ENCODE data around the gene CCL27. TPM values are rescaled to one million over a fixed set of nuclear protein-coding genes. Genes with fewer than 3 reads are reported as not detected.

CCL27 gene
- total RNA-seq, 2 donors from 2014 or later: not detected

DNA sequence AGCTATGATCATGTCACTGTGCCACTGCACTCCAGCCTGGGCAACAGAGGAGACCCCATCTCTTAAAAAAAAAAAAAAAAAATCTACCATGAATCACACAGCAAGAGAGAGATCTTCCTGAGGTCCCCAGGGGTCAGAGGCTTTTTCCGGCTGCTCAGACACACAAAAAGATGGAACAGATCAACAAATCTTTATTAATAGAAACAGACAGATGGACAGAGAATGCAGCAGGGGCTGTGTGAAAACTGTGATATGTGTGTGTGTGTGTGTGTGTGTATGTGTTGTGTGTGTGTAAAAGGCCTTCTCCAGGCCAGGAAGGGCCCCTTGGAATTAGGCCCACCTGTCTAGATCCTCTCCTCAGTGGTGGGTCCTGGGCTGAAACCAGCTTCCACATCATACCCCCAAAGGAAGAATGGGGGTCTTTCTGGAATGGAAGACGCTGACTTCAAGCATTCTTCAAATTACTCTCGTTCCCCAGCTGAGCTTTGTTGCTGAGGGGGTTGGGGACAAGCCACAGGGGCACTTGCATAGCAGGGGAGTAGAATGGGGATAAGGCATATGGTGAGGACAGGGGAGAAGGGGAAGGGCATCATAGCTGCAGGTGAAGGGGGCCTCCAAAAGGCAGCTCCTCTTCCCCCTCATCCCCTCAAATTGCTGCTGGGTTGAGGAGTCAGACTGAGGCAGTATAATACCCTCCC is 27.8 kb downstream of the CCL27 start:
- ATAC-seq (no peak), DNase-seq (no peak)
- intact Hi-C loops (cut with DNase I, micrococcal nuclease): no loop called here

DNA sequence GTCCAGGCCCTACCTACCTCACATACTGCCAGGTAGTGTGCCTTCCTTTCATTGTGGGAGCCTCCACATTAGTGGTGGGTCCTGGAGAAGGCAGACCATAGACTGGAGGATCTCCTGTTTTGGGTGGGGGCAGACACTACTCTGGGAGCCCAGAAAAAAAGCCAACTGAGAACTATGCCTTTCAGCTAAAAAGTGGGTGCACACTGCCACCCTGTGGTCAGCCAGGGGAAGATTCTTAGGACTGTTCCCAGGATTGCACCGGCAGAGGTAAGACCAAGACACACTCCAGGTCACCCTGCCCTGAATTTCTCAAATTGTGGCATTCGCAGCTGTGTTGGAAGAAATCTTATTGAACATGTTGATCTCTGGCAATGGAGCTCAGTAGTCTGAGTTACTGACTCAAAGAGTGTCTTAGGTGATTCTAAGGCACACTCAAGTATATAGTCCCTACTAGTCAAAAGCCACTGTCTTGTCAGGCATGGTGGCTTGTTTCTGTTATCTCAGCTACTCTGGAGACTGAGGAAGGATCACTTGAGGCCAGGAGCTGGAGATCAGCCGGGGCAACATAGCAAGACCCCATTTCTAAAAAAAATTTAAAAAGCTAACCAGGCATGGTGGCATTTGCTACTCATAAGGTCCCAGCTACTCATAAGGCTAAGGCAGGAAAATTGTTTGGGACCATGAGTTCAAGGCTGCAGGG is 28.5 kb downstream of the CCL27 start:
- intact Hi-C loops (cut with DNase I, micrococcal nuclease): no loop called here
- peak; percentile 20 for ATAC-seq
- DNase-seq: peak; percentile 57 to 66

DNA sequence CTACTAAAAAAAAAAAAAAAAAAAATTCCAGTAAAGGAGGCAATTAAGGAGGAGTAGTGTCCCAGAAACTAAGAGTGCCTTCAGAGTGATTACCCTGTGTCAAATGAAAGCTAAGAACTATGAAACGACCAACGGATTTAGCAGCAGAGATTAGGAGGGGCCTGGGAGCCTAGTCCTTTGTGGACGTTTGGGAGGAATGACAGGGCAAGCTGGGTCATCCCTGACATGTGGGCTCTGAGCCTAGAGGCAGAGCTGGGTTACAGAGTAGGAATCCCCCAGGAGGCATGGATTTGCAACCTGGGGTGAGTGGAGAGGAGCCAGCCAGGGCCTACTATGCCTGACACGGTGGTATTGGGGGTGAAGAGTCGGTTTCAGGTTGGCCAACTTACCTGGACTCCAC is 29.3 kb downstream of the CCL27 start:
- ATAC-seq (no peak), DNase-seq (no peak)
- intact Hi-C loops (cut with DNase I, micrococcal nuclease): no loop called here

DNA sequence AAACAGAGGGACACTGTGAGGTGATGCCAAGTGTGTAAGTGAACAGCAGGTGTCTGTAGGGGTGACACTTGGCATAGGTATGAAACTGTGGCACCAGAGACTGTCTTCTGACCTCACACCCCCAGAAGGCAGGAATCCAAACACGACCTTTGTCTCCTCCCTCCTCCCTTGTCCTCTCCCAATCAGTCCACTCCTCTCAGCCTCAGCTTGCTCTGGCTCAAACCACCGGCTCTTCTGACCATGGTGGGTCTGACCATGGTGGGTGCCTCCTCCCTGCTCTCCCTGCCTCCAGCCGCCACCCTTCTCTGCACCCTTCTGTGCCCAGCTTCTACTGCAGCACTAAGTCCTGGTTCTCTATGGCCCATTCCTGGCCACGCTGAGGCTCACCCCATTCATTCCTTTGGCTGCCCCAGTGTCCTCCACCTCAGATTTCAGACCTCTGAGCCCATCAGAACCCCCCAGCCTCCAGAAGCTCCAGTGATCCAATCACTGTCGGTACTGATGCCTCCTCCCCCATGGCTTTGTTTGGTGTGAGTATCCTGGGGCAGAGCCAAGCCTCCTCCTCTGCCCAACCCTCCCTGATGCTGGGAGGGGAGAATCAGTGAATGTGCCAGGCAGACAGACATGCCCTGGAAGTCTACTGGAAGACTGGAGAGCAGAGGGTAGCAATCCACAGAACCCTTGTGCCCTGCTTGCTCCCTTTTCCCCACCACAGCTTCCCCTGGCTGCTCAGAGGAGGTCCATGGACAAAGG is 31.9 kb downstream of the CCL27 start:
- ATAC-seq (peak; percentile 61), DNase-seq (no peak)
- intact Hi-C loops (cut with DNase I, micrococcal nuclease): no loop called here

DNA sequence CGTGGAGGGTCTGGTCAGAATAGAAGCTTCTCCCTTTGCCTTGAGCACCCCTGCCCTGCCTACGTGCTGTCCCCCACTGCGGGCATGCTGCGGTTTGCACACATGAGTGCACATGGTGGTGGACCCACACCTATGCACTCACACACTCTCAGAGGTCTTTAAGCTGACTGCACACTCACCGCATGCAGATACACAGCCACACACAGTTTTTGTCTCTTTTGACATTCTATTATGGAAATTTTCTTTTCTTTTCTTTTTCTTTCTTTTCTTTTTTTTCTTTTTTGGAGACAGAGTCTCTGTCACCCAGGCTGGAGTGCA is 33.0 kb downstream of the CCL27 start:
- DNase-seq: no peak

DNA sequence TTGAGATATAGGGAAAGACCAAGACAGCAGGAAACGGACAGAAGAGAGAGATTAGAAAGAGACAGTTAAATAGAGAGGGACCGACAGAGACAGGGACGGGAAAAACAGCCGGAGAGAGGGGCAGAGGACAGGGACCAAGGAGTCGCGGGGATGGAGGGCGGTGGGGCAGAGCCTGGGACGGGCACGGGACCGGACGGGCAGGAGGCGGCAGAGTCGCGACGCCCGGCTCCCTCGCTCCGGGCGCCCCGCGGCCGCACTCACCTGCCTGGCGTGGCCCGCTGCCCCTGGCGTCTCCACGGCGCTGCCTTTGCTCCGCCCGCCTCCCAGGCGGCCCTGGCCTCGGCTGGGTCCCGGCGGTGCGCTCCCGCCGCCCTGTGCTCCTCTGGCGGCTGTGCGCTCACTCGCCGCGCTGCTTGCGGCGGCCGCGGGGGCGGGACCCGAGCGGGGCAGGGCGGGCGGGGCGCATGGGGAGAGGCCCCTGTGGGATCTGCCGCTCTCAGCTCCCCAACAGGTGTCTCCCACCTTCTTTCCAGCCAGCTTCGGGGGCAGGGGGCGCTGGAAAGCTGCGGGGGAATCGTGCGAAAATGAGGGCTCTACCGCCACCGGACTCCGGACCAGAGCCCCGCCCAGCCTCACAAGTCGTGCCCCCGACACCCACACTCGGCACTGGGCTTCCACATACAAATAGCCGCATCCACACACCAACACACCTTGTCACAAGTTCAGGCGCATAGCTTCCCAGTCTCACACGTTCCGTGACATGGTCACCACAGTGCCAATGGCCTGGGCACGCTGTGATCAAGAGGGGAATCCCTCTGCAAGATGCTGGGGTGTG is 33.6 kb downstream of the CCL27 start, which contains the start of gene ARID3C:
Gene ARID3C, minus strand, starts transcription at position 411 of the 835 bp plus-strand sequence. CDS start 1,052 bp downstream, outside the sequence.
- peak; percentile 80 for ATAC-seq
- peak in 1 of 2 donors; percentile 58 for DNase-seq
- intact Hi-C loops (cut with DNase I, micrococcal nuclease): no loop called here

More for the DNA sequence above, 33.0 kb downstream of the CCL27 start:
- no peak for ATAC-seq
- intact Hi-C loops (cut with DNase I, micrococcal nuclease): no loop called here

DNA sequence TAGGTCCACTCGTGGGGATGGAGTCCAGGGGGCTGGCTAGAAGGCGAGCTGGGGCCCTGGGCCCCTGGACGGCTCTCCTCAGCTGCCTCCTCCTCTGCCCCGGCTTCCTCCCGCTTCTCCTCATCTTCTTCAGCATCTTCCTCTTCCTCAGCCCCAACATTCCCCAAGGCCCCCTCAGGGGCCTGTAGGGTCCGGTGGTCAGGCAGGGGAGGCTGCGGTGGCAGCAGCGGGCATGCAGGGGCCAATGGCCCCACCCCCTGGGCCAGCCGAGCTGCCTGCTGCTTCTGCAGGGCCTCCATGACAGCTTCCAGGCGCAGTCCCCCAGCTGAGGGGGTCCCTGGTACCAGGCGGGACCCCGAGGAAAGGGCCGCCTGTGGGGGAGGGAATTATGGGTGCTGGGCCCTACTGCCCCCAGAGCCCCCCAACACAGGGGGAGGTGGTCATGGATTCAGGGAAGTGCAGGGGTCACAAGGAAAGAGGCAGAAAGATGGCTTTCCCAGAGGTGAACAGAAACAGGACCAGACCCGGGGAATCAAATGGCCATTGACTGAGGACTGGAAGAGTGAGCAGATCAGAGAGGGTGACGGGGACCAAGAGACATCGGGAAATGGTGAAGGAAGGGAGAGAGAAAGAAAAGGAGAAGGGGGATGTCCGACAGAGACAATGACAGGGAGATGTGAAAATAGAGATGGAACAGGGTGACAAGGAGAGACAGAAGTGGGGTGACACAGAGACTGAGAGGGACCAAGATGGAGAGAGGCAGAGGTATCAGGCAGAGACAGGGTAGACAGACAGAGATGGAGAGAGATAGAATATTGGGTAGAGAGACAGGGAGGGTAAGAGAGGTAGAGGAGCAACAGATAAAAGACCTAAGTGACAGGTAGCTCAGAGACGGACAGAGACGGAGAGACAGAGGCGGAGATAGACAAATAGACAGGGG is 34.5 kb downstream of the CCL27 start:
- DNase-seq (no peak), ATAC-seq (no peak)
- intact Hi-C loops (cut with DNase I, micrococcal nuclease): no loop called here

DNA sequence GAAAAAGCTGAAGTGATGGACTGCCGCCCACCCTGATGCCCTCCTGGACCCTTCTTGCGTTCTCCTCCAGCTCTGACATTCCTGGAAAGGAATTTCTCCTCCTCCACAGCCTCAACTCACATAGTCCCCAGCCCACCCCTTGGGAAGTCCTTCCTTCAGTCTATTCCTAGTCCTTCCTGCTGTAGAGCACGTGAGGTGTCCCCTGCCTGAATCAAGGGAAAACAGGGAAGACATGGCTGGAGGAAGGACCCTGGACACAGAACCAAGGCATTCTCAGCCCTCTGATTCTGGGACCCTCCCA is 37.3 kb downstream of the CCL27 start:
- no peak for ATAC-seq
- no peak for DNase-seq

DNA sequence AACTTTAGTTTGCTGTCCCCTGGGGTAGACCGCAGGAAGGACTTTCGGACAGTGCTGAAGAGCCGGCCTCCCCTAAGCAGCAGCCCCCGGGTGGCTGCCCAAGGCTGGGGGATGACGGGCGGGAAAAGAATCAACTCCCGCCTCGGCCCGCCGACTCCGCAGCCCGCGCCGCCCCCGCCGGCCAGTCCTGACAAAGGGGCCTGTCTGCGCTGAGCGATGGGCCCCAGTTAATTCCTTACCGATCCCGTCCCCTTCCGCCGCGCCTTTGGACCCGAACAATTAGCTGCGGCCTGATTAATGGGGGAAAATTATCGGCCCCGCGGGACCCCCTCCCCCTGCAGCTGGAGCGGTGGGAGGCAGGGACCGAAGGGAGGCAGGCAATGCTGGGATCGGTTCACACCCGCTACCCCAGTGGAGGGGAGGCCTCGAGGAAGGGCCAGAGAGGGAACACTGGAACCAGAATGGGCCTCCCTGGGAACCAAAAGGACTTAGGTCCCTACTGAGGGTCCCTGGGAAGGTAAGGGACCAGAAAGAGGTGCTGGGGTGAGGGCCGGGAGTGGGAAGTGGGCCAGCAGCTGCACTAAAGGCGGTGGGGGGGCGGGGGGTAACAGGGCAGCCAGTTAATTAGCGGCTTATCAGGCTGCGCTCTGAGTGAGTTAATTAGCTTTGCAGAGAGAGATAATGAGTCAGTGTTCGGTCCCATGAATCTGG is 37.8 kb downstream of the CCL27 start:
- DNase-seq (no peak), ATAC-seq (no peak)
- intact Hi-C loops (cut with DNase I, micrococcal nuclease): no loop called here

More for the DNA sequence above, 37.3 kb downstream of the CCL27 start:
- intact Hi-C loops (cut with DNase I, micrococcal nuclease): no loop called here

DNA sequence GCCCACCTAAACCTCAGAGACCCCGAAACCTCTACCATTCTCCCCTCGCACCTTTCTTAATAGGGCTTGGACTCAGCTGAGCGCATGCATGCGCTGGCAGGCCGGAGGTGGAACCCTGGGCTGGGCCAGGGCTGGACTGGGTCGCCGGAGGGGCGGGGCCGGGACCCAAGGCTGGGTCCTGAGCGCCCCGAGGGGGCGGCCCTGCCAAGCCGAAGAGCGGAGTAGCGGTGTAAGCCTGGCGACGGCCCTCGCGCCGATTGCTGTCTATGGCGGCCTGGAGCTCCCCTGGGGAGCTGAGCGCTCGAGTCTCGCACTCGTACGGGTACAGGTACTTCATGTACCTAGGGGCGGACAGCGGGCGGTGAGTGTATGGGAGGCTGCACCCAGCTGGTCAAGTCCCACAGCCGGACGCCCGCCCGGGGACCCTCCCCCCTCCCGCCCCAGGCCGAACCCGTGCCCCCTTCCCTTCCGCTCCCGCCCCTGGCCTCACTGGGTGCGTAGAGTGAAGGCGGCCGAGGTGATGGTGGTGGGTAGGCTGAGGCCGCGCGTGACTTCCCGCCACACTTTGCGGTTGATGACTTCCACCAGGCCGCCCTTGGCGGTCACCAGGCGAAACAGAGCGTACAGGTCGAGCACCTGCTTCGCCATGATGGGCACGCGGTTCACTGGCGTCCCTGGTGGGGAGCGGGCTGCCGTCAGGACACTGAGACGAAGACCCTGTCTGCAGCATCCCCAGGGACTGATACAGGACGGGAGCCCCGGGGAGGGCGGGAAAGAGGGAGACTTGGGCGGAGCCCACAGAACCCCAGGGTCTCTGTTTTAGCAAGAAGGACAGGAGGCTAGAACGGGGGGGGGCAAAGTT is 38.9 kb downstream of the CCL27 start:
- DNase-seq (no peak), ATAC-seq (no peak)
- intact Hi-C loops (cut with DNase I, micrococcal nuclease): no loop called here

DNA sequence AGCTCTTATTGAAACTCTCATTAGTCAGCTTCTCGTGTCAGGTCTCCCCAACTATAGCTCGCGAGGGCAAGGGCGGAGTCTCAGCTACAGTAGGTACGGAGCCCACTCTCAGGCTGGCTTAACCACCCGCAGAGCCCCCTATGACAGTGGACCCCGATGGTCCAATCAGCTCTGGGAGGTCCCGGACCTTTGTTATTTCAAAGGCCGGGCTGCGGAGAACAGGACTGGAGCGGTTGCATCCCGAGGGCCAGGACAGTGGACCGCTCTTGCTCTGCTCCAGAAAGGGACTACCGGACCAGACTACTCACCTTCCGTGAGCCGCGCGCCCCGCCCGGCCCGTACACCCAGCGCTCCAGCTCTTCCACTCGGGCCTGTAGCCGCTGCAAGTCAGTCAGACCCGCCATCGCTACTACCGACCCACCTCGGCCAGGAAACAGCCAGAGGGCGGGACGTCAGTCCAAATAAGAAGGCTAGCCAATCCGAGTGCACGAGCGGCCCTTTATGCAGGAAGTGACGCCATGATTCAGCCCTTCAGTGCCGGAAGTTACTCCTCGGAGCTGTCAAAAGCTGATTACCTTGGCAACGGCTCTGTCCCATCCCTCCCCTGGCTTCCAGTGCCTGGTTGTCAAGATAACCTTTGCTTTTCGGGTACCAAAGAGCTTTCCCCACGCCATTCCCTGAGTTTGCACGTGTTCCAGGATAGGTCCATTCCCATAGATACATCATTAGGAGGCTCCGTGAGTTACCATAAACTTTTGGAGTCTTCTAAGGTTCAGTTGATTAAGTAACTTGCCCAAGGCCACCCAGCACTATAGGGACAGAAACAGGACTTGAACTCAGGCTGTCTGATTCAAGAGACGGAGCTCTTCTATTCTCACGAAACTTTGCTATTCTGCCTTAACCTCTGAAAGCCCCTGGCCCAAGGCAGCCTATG is 42.1 kb downstream of the CCL27 start, which contains the start of gene DCTN3:
Gene DCTN3, minus strand, starts transcription at position 435 of the 934 bp plus-strand sequence. Its CDS starts 31 bp downstream, at position 404.
- ATAC-seq (peak; percentile 100), DNase-seq (peak; percentile 94)
- intact Hi-C loops (cut with DNase I, micrococcal nuclease): no loop called here

DNA sequence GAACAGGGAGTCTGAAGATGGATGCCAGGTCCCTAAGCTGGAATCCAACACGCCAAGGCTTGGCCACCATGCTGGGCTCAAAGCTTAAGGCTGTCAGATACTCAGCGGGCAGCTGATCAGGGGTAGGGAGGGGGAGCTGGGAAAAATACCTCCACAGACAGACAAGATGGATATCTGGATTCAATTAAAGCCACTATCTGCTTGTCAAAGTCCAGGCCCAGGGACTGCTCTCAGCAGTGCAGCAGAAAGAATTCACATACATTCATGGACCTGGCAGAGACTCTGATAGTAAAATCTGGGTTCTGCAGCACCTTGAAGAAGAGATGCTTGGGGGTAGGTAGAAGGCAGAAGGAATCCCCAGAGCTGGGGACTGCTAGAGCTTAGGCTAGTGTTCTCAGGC is 47.3 kb downstream of the CCL27 start:
- intact Hi-C loops (cut with DNase I, micrococcal nuclease): loop anchor here in 1 of 2 donors (10.0 kb wide), 1 partner anchor 90 kb away; no protein-coding TSS in a partner anchor
- DNase-seq: no peak
- no peak for ATAC-seq

DNA sequence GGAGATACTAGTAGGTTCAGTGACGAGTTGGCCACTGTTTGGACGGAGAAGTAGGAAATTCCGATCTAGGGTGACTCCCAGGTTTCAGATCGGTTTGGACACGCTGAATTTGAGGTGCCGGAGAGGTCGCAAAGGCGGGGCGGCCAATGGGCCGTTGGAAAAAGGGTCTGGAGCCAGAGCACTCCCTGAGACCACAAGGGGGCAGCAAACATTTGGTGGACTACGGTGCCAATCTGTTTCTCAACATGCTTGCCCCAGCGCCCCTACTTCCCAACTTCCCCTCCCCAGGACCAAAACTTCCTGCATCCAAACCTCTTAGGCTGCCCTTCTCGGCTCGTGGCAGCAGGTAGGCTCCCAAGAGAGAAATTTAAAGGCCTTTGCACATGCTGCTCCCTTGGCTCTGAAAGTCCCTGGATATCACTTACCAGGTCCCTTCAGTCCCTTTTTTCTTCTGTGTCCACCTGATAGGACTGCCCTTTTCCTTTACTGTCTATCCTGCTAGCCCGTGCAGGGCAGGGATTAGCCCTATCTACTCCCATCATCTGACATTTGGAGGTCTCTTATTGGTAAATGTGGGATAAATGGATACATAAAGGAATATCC is 49.6 kb downstream of the CCL27 start:
- ATAC-seq: peak; percentile 66
- intact Hi-C loops (cut with DNase I, micrococcal nuclease): loop anchor here in 1 of 2 donors (10.0 kb wide), 1 partner anchor 92 kb away; no protein-coding TSS in a partner anchor
- DNase-seq: peak; percentile 67 to 85

Measured in left colon (tissue), 2 donors.